HG03066 (cell line): ENCODE results near the gene PRKG1.
"Not testable (repeated sequence)": the region's sequence is repeated elsewhere in the genome, so short reads cannot be mapped to it uniquely, and the experiment has no call there.

Source experiments
- ATAC-seq: cut with Tn5 transposase; IDR thresholded peaks from one replicate; pipeline ENCODE4 v1.9.1; 2021; ENCODE audit warnings: low read depth; ENCODE audit not compliant: unreplicated experiment

PRKG1 gene

DNA sequence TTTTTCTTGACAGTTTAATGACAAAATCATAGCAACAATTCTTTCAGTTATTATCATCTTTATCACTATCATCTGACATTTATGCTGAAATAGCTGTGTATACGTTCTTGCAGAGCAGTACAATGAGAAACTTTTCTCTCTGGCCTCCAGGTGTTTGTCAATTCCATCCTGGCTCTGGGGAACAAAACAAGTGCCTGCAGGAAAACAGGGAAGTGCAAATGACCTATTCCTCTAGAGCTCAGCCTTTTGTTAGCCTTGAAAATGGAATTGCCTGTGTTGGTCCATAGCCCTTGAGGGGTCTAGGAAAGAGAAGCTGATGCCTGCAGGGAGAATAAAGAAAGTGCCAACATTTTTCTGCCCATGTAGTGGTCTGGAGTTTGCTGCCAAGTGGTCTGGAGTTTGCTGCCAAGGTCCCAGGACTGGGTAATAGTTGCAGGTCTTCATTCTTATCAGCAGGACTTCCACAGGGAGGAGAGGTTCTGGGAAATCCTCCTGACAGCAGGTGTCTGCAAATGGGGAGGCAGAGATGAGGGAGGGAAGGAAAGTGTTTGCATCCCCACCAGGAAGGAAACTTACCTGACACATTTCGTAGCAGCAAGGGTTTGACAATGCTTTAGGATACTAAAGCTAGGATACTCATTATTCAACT, 635.2 kb downstream of the PRKG1 start:
- ATAC-seq, result no peak

GRCh38 chr10:51711519-51711891, 637.2 kb downstream of the PRKG1 start:
- no peak for ATAC-seq

GRCh38 chr10:51716981-51717380, 642.7 kb downstream of the PRKG1 start:
- no peak for ATAC-seq

DNA sequence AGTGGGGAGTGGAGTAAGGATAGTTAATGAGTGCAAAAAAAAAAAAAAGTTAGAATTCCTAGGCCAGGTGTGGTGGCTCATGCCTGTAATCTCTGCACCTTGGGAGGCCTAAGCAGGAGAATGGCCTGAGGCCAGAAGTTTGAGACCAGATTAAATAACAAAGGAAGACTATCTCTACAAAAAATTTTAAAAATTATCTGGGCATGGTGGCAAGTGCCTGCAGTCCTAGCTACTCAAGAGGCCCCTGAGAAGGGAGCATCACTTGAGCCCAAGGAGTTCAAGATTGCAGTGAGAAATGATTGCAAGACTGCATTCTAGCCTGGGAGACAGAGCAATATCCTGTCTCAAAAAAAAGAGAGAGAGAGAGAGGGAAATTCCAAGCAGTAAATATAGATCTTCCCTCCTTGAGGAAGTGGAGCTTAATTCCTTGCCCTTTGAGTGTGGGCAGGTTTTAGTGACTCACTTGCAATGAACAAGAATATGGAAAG, 644.6 kb downstream of the PRKG1 start:
- no peak for ATAC-seq

- no peak for ATAC-seq
These were observed 649.8 kb downstream of the PRKG1 start for GRCh38 chr10:51724038-51724437.

GRCh38 chr10:51729822-51730555, 655.7 kb downstream of the PRKG1 start:
- ATAC-seq, result no peak

- no peak for ATAC-seq
These were observed 658.8 kb downstream of the PRKG1 start for GRCh38 chr10:51733057-51733456.

- ATAC-seq, result peak; percentile 67
These were observed 668.9 kb downstream of the PRKG1 start for GRCh38 chr10:51743146-51743545.

DNA sequence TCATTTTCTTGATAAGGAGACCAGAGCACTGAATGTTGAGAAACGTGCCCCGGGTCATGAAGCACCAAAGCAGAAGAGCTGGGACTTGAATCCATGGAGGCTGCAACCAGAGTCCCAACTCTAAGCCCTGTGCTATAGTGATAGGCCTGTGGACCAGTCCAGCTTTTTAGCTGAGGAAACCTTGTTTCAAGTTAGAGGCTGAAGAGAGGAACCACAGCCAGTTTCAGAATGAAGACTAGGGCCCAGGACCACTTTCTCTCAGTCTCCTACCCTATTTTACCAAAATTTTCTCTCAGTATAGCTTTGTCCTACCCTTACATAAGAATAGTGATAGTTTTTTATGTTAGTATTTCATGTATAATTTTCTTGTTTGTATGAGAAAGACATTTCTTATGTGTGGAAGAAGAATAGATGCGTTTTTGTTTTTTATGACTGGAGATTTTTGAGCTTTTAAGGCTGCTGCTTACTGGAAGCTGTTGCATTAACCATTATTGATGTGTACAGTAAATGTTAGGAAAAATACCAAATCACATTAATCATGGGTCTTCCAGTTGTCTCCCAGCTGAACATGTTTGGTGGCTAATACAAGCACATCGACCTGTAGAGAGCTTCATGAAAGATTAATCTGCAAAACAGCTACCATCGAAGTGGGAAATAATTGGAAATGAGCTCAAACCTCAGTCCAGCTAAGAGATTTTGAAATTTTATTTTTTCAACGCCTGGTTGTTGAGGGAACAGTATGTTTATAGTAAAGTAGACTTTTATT, 670.1 kb downstream of the PRKG1 start:
- no peak for ATAC-seq

DNA sequence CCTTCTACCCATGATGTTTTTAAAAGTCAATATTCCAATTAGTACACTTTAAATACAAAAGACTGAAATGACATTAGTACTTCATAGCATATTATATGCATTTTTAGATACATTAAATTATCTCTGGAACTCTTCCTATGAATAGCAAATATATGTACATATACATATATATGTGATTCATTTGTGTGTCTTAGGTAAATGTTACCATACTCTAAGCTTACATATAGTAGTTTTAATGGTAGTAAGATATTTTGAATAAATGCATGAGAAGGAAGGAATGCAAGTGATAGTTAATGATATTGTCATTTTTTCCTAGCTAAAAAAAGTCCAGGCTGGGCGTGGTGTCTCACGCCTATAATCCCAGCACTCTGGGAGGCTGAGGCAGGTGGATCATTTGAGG, 671.1 kb downstream of the PRKG1 start:
- ATAC-seq, result no peak

GRCh38 chr10:51747216-51747615, 672.9 kb downstream of the PRKG1 start:
- no peak for ATAC-seq

DNA sequence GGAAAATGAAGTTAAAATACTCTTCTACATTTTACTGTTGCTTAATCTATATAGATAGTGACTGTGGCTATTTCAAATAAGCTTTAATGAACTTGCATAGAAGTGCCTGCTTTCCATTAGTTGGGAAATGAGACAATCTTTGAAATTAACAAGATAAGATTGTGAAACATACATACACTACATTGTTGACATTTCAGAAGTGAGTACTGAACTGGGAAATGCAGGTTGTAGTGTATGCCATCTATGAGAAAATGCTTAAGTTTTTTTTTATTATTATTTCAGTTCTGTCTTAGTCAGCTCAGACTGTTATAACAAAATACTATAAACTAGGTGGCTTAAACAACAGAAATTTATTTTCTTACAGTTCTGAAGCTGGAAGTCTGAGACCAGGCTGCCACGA, 674.7 kb downstream of the PRKG1 start:
- ATAC-seq, result no peak

- ATAC-seq, result no peak
These were observed 684.1 kb downstream of the PRKG1 start for GRCh38 chr10:51758366-51758765.

- ATAC-seq, result not testable (repeated sequence)
These were observed 684.6 kb downstream of the PRKG1 start for GRCh38 chr10:51758838-51759237.

DNA sequence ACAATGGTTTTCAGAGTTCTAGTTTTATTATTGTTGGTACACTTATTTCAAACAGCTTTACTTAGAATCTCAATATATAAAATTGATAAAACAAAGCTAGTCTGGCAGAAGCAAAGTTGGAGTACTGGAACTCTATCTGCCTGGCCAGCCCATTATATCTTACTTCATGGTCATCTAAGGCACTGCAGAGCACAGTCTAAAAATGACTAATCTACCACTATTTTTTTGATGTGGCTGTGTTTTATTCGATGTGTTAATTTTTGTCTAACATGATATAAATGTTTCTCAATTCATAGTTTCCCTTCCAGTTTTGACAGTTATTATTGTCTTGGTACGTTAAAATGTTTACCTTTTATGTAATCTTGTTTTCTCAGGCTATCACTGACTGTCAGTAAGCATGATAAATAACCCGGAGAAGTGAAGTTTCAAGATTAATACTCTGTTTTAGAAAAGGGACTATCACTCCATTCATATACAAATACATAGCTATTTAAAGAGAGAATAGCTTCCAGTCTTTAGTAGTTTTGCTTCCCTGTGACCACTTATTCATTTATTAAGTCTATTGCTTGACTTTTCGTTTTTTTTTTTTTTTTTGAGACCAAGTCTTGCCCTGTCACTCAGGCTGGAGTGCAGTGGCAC, 685.7 kb downstream of the PRKG1 start:
- no peak for ATAC-seq

- no peak for ATAC-seq
These were observed 686.8 kb downstream of the PRKG1 start for GRCh38 chr10:51760864-51761640.

- ATAC-seq, result no peak
These were observed 689.5 kb downstream of the PRKG1 start for GRCh38 chr10:51763746-51764145.

- ATAC-seq, result no peak
These were observed 691.1 kb downstream of the PRKG1 start for GRCh38 chr10:51765284-51765971.

DNA sequence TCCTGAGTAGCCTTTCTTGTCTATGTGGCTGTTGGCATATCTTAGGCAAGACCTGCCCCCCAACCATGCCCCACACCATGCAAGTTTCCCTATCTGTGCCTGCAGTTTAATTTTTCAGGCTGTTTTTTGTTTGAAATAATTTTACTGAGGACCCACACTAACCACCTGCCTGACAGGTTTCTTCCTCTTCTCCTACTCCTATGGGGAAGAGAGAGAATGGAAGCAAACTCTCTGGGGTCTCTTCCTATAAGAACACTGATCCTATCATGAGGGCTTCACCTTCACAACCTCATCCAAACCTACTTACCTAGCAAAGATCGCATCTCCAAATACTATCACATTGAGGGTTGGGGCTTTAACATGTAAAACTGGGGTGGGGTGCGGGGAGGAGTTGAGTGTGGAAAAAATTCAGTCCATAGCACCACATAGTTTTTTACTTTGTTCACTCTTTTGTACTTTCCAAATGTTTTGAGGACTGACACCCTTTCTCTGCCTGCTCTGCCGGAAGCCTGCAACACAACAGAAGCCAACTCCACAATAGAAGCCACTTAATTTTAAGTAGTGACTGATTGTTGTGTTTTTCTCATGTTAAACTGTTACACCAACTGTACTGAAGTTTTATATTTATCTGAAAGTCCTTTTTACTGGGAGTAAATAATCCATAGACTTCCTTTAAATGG, 692.3 kb downstream of the PRKG1 start:
- ATAC-seq, result no peak
